ENCODE measurements around the gene OAT.
A peak's percentile ranks its signal among the peaks of the same experiment; 100 is the strongest.

OAT gene

DNA sequence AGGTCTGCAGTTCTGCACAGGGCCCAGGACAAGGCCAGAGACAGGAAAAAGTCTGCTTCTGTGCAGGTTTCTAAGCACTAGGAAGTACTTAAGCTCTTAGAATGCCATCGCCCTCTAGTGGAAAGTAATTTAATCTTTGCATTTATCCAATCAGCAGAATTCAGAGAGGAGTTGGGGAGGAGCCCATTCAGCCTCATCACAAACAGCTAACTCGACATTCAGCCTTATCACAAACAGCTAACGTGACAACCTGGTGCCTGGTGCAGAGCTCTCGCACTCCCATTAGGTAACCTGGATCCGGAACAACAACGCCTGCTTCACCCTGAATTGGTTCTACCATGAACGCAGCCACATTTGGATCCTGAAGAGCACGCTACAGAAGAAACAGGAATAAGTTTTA, 15.2 kb downstream of the OAT start:
- Mint-ChIP-seq H3K27ac (peak overlapping the region; percentile 75), H3K27me3 (ENCODE audit: low read depth) (no peaks in the 10 kb centered on the region), H3K36me3 (ENCODE audit: low read depth) (peaks cover 33% of the 10 kb centered on the region), H3K4me3 (no peak overlapping the region), H3K4me1 (ENCODE audit: low read depth) (peaks cover 10% of the 10 kb centered on the region), H3K9me3 (no peaks in the 10 kb centered on the region)
- peak; percentile 34 for DNase-seq (ENCODE audit: low spot score)

DNA sequence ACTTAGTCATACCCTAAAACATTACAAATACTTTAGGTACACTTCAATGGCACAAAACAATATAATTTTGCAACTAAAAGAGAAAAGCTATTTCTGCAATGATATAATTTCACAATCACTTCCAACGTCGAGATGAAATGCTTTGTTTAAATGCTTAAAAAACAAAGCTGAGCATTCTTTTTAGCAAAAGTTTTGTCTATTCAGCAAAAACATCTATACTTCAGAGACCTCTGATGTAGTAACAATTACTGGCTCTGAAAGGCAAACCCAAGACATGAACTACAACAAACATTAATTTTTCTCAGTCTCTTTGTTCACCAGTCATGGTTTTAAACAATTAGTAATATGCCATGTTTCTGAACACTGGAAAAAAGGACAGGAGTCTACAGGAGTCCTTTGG, 16.4 kb downstream of the OAT start:
- Mint-ChIP-seq H3K9me3 (no peaks in the 10 kb centered on the region), H3K27me3 (ENCODE audit: low read depth) (no peaks in the 10 kb centered on the region), H3K4me1 (ENCODE audit: low read depth) (peaks cover 10% of the 10 kb centered on the region), H3K4me3 (no peak overlapping the region), H3K36me3 (ENCODE audit: low read depth) (peaks cover 29% of the 10 kb centered on the region), H3K27ac (no peak overlapping the region)
- DNase-seq (ENCODE audit: low spot score), result no peak

DNA sequence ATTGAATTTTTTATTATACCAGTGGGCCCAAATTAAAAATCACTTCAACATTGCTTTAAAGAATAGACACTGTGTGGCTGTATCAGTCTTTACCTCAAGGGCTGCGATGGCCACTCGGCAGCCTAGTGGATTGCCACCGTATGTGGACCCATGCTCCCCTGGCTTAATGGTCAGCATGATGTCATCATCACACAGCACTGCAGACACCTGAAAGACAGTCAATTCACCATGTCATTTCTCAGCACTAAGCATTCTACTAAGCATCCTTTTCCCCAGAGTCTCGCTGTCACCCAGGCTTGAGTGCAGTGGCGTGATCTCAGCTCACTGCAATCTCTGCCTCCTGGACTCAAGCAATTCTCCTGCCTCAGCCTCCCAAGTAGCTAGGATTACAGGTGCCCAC, 17.1 kb downstream of the OAT start:
- peaks cover 10% of the 10 kb centered on the region for H3K4me1 Mint-ChIP-seq (ENCODE audit: low read depth)
- no peak overlapping the region for H3K27ac Mint-ChIP-seq
- no peak overlapping the region for H3K4me3 Mint-ChIP-seq
- H3K9me3 Mint-ChIP-seq, result no peaks in the 10 kb centered on the region
- no peaks in the 10 kb centered on the region for H3K27me3 Mint-ChIP-seq (ENCODE audit: low read depth)
- DNase-seq (ENCODE audit: low spot score), result no peak
- H3K36me3 Mint-ChIP-seq (ENCODE audit: low read depth), result peaks cover 24% of the 10 kb centered on the region

DNA sequence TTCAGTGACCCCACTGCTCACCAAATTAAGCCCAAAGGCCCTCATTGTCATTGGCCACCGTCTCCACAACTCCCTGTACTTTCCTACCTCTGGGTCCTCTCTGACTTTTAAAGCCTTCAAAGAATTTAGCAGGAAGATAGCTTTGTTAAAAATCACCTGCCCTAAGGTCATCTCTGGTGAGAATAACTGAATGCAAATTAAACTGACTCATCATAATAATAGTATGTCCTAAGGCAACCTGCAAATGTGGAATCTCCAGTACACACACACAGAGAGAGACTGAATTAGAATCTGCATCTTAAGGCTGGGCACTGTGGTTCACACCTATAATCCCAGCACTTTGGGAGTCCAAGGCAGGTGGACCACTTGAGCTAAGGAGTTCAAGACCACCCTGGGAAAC, 24.1 kb downstream of the OAT start:
- Mint-ChIP-seq H3K36me3 (ENCODE audit: low read depth) (no peaks in the 10 kb centered on the region), H3K9me3 (no peaks in the 10 kb centered on the region), H3K4me3 (no peak overlapping the region), H3K27me3 (ENCODE audit: low read depth) (peaks cover 2% of the 10 kb centered on the region), H3K27ac (no peak overlapping the region), H3K4me1 (ENCODE audit: low read depth) (no peaks in the 10 kb centered on the region)
- DNase-seq (ENCODE audit: low spot score), result no peak

DNA sequence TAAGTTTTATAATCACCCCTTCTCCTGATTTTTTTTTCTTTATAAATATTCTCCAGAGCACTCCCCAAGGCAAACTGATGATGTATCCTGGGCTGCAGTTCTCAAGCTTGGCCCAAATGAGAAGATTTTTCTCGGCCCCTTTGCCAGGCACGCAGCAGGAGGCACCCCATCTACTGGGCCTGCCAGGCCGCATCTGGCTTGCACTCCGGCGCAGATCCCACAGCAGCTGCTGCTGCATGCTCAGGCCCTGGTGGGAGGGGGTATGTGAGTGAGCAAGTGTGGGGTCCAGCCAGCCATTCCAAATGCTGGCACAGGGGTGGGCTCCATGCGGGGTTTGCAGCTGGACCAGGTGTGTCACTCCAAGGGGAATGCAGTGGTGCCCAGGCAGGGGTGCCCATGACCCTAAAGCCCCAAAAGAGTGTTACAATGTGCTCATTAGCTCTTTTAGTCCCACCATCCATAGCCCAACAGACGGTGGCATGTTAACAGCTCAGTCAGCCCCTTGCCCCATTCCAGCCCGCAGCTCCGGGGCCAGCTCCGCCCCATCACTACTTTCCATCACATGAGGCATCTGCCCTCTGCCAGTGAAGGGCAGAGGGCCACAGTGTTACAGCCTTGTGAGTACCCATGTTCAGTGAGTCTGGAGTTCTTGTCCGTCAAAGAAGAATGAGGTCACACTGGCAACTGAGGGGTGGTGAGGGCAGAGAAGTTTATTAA, 25.9 kb downstream of the OAT start:
- H3K4me1 Mint-ChIP-seq (ENCODE audit: low read depth), result no peaks in the 10 kb centered on the region
- no peak overlapping the region for H3K27ac Mint-ChIP-seq
- H3K36me3 Mint-ChIP-seq (ENCODE audit: low read depth), result no peaks in the 10 kb centered on the region
- no peak for DNase-seq (ENCODE audit: low spot score)
- H3K27me3 Mint-ChIP-seq (ENCODE audit: low read depth), result peaks cover 2% of the 10 kb centered on the region
- H3K9me3 Mint-ChIP-seq, result no peaks in the 10 kb centered on the region
- H3K4me3 Mint-ChIP-seq, result no peak overlapping the region

DNA sequence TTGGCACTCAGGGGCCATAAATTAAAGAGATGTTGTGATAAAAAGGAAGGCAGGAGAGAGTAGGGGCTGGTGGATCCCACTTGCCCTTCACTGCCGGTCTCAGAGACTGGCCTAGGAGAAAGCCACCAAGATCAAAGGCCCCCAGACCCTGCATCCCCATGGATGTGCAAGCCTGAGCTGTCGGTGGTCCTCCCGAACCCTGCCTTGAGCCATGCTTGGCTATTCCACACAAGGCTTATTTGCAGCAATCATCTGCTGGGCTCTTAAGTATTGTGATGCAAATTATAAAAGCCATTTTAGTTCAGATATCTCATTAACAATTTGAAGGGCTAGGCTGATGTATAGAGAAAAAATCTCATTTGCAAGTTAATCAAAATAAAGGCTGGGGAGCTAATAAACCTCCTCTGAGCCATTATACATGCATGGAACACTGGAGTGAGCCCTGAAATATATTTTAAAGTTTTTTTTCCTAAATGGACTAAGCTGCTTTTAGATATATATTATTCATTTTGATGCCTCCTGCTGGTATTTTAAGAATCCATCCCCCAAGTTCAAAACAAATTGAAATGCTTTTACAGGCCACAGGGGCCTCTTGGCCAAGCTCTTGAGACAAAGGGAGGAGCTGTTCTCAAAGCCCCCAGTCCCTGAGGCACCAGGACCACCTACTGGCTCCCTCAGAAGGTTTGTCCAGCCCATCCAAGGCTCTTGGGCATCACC, 28.1 kb downstream of the OAT start:
- H3K27me3 Mint-ChIP-seq (ENCODE audit: low read depth), result peaks cover 2% of the 10 kb centered on the region
- no peak overlapping the region for H3K27ac Mint-ChIP-seq
- H3K9me3 Mint-ChIP-seq, result no peaks in the 10 kb centered on the region
- no peak overlapping the region for H3K4me3 Mint-ChIP-seq
- H3K36me3 Mint-ChIP-seq (ENCODE audit: low read depth), result no peaks in the 10 kb centered on the region
- DNase-seq (ENCODE audit: low spot score), result no peak
- no peaks in the 10 kb centered on the region for H3K4me1 Mint-ChIP-seq (ENCODE audit: low read depth)

DNA sequence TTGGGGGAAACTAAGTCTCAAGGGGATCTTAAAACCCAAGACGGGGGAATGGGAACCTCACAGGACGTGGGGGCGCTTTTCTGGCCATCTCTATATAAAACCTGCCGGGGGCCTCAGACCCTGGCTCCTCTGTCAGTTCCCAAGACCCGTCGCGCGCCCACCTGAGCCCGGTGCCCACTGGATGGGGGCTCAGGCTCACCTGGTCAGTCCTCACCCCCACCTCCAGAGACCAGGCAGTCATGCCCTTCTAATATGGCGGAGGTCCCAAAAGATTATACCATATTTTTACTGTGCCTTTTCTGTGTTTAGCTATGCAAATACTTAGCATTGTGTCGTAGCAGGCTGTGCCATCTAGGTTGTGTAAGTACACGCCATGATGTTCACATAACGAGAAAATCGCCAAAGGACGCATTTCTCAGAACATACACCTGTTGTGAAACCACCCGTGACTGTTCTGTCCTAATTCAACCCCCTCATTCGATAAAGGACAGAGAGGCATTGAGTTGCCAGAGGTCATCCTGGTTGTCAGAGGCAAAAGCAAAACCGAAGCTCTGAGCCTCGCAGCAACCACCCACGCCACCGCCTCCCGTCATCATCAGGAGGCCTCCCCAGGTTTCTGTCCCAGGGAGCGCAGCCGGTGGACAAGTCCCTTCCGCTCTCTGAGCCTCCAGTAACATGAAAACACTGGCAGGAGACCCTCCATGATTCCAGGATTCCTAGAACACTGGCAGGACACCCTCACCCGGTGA, 28.9 kb downstream of the OAT start:
- Mint-ChIP-seq H3K4me3 (peak overlapping the region; percentile 55), H3K9me3 (no peaks in the 10 kb centered on the region), H3K4me1 (ENCODE audit: low read depth) (no peaks in the 10 kb centered on the region), H3K36me3 (ENCODE audit: low read depth) (no peaks in the 10 kb centered on the region), H3K27ac (no peak overlapping the region), H3K27me3 (ENCODE audit: low read depth) (peaks cover 2% of the 10 kb centered on the region)
- no peak for DNase-seq (ENCODE audit: low spot score)

DNA sequence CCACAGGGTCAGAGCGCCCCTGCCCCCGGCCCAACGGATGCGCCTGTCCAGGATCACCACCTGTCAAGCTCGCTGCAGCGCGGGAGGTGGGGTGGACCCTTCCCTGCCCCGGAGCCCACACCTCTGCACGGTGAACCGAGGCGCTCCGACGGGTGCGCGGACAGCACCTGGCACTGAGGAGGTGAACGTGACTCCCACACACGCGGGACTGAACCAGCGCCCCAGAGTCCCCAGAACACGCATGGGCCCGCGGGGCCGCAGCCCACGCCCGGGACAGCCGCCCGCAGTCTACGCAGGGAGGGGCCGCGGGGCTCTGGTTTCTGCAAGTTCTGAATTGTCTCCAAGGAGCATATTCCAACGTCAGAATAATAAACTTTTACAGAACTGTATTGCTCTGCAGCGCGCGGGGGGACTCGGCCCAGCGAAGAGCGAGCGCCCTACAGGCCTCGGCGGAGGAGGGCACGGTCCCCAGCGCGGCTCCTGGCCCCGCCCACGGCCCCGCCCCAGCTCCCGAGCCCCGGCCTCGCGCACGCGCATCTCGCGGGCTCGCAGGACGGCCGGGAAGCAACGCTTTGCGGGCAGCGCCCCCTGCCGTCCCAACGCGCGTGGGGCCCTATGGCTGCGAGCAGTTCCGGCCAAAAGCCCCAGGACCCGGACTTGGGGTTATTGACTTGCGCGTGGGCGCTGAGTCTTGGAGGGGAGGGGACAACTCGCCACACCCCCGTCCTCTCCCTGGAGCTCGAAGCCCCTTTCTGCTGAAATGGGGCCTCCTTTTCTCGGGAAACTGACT, 29.7 kb downstream of the OAT start:
- H3K27ac Mint-ChIP-seq, result no peak overlapping the region
- H3K4me1 Mint-ChIP-seq (ENCODE audit: low read depth), result no peaks in the 10 kb centered on the region
- H3K27me3 Mint-ChIP-seq (ENCODE audit: low read depth), result no peaks in the 10 kb centered on the region
- H3K4me3 Mint-ChIP-seq, result peak overlapping the region; percentile 55
- peak; percentile 89 for DNase-seq (ENCODE audit: low spot score)
- H3K36me3 Mint-ChIP-seq (ENCODE audit: low read depth), result no peaks in the 10 kb centered on the region
- H3K9me3 Mint-ChIP-seq, result no peaks in the 10 kb centered on the region

DNA sequence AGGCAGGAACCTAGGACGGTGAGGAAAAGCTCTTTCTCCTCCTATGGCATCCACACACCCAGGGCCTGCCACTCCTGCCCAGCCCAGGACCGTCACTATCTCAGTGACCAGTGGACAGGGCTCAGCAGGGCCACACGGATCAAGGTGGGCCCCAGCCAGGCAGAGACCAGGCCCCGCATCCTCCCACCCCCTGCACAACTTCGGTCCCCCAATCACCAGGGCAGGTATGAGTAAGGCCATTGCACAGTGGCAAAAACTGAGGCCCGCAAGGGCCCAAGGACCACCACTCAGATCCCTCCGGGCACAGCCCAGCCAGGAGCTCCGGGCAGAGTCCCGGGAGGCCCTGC, 30.3 kb downstream of the OAT start:
- no peak overlapping the region for H3K27ac Mint-ChIP-seq

DNA sequence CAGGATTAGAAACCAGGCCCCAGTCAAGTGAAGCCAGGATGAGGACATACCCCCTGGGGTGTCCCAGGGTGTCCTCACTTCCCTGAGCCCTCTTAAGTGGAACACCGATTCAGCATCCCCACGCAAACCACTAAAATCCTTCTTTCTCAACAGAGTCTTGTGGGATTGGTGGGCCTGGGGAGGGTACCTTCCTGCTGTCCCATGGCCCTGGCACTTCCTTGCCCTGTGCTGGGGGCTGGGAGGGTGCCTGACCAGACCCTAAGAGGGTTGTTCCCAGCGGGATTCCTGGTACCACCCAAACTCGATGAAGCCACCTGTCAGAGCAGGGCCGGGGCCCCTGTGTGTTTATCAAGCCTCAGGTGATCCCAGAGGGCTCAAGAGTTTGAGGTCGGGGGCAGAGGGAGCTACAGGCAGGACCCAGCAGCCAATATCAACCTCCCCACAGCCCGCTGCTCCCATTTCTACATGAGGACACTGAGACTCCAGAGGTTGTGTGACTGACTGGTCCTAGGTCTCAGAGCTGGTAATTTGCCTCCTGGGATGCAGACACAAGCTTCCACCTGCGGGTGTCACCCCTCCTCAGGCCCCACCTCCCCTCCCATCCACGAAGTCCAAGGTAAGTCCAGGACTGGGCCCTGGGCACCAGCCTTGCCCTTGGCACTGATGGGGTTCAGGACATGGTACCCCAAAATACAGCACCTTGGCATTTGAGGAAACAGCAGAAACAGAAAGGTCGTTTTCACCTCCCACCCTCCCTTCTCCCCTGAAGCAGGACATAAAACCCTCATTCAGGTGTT, 31.4 kb downstream of the OAT start:
- Mint-ChIP-seq H3K27ac (no peak overlapping the region), H3K27me3 (ENCODE audit: low read depth) (no peaks in the 10 kb centered on the region), H3K36me3 (ENCODE audit: low read depth) (no peaks in the 10 kb centered on the region), H3K4me1 (ENCODE audit: low read depth) (no peaks in the 10 kb centered on the region), H3K9me3 (no peaks in the 10 kb centered on the region), H3K4me3 (peak overlapping the region; percentile 36)
- no peak for DNase-seq (ENCODE audit: low spot score)

More for the DNA sequence above, 30.3 kb downstream of the OAT start:
- Mint-ChIP-seq H3K9me3 (no peaks in the 10 kb centered on the region), H3K4me1 (ENCODE audit: low read depth) (no peaks in the 10 kb centered on the region), H3K36me3 (ENCODE audit: low read depth) (no peaks in the 10 kb centered on the region), H3K4me3 (peak overlapping the region; percentile 7), H3K27me3 (ENCODE audit: low read depth) (no peaks in the 10 kb centered on the region)
- no peak for DNase-seq (ENCODE audit: low spot score)

DNA sequence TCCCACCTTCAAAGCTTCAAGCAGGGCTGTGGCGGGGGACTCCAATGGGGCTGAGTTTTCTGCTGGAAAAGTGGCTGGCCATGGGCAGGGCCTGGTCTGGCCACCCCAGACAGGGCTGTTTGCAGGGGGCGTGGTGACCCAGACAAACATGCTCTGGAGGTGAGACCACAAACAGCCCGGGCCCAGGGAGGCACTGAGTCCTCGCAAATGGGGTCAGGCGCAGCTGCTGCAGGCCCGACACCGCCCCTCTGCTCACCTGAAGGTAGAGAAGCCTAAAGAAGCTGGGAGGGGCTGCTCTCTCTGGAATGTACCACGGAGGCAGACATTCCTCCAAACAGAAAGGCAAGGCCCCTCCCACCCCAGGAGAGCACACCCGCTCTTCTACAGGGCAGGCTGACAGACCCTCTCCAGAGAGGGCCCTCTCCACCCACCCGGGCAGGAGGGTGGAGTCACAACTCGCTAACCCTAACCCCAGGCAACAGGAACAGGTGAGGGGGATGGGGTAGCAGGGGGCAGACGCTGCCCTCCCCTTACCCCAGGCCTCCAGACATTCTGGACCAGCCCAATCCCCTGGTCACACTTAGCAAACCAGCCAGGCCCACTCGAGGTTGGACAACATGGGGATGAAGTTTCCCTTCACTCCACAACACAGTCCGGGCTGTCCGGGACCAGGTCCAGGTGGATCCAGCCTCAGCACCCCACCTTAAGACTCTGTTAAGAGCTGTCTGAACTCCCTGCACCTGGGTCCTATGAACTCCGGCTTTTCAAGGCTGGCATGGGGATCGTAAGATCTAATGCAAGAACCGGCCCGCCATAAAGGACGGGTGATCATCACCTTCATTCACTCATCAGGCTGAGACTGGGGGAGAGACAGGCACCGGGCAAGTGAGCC, 32.3 kb downstream of the OAT start:
- Mint-ChIP-seq H3K4me1 (ENCODE audit: low read depth) (no peaks in the 10 kb centered on the region), H3K27me3 (ENCODE audit: low read depth) (peaks cover 3% of the 10 kb centered on the region), H3K9me3 (no peaks in the 10 kb centered on the region), H3K4me3 (no peak overlapping the region), H3K27ac (no peak overlapping the region), H3K36me3 (ENCODE audit: low read depth) (no peaks in the 10 kb centered on the region)
- no peak for DNase-seq (ENCODE audit: low spot score)

DNA sequence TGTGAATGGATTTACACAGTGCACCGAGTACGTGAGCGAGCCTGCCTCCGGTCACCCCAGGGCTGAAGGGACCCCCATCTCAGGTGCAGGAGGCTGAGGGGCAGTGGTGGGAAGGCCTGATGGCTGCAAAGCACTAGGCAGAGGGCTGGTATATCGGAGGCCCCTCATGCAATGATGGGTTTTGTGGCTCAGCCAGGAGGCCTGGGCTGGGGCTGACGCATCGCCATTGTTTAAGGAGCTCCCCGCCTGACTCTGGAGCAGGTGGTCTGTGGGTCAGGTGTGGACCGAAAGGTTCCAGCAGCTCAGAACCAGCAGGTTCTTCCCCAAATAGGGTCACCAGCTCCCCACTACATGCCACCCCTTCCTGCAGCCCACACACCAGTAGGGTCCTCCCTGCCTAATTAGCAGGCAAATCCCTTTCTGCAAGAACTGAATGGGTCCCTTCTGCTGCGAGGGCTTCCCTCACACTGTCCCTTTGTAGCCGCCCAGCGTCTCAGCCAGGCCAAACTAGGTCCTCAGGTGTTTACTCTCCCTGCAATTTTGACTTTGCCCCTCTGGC, 33.0 kb downstream of the OAT start:
- H3K27me3 Mint-ChIP-seq (ENCODE audit: low read depth), result peaks cover 11% of the 10 kb centered on the region

More for the DNA sequence above, 33.0 kb downstream of the OAT start:
- no peak overlapping the region for H3K27ac Mint-ChIP-seq
- DNase-seq (ENCODE audit: low spot score), result no peak
- no peak overlapping the region for H3K4me3 Mint-ChIP-seq
- H3K4me1 Mint-ChIP-seq (ENCODE audit: low read depth), result no peaks in the 10 kb centered on the region
- no peaks in the 10 kb centered on the region for H3K9me3 Mint-ChIP-seq
- H3K36me3 Mint-ChIP-seq (ENCODE audit: low read depth), result no peaks in the 10 kb centered on the region
